Parathyroid adenoma (tissue), 2 donors: ENCODE measurements around the gene CCDC28A.

Source experiments
- H2AFZ ChIP-seq: fragments of 300-600 bp; sonication (generic); one replicate; pipeline ENCODE4 v1.7.0; 2017; ENCODE audit warnings: antibody characterized with exemption, mild to moderate bottlenecking
- H3K27ac ChIP-seq: fragments of 300-600 bp; sonication (generic); one replicate; pipeline ENCODE4 v1.7.0; 2017
- H3K27me3 ChIP-seq: fragments of 300-600 bp; sonication (generic); one replicate; pipeline ENCODE4 v1.7.0; 2017; ENCODE audit warnings: low read length; ENCODE audit not compliant: control insufficient read depth, insufficient read depth
- H3K36me3 ChIP-seq: fragments of 300-600 bp; sonication (generic); one replicate; pipeline ENCODE4 v1.7.0; 2017; ENCODE audit warnings: low read length; ENCODE audit not compliant: control insufficient read depth, insufficient read depth
- H3K4me1 ChIP-seq: fragments of 300-600 bp; sonication (generic); one replicate; pipeline ENCODE4 v1.7.0; 2017; ENCODE audit warnings: control low read depth
- H3K4me2 ChIP-seq: fragments of 300-600 bp; sonication (generic); one replicate; pipeline ENCODE4 v1.7.0; 2017; ENCODE audit warnings: low read length
- H3K4me3 ChIP-seq: fragments of 300-600 bp; sonication (generic); one replicate; pipeline ENCODE4 v1.7.0; 2017; ENCODE audit warnings: low read depth, low read length
- H3K79me2 ChIP-seq: fragments of 300-600 bp; sonication (generic); one replicate; pipeline ENCODE4 v1.7.0; 2017; ENCODE audit warnings: control low read depth
- H3K9ac ChIP-seq: fragments of 300-600 bp; sonication (generic); one replicate; pipeline ENCODE4 v1.7.0; 2017; ENCODE audit warnings: mild to moderate bottlenecking
- H3K9me3 ChIP-seq: fragments of 300-600 bp; sonication (generic); one replicate; pipeline ENCODE4 v1.7.0; 2017; ENCODE audit warnings: low read length; ENCODE audit not compliant: control insufficient read depth
- TF ChIP-seq, protein P1 (sequence below): fragments of 300-600 bp; sonication (generic); IDR thresholded peaks from one replicate; pipeline ENCODE4 v1.7.0; 2017; ENCODE audit warnings: antibody characterized with exemption, mild to moderate bottlenecking
- donor health status: primary hyperparathyroidism.

Gene CCDC28A

GRCh38 chr6:138772596-138773176, 883 bp upstream of the CCDC28A start:
- peak overlapping the region; percentile 96 for H3K4me3 ChIP-seq
- TF ChIP-seq, protein P1, sequence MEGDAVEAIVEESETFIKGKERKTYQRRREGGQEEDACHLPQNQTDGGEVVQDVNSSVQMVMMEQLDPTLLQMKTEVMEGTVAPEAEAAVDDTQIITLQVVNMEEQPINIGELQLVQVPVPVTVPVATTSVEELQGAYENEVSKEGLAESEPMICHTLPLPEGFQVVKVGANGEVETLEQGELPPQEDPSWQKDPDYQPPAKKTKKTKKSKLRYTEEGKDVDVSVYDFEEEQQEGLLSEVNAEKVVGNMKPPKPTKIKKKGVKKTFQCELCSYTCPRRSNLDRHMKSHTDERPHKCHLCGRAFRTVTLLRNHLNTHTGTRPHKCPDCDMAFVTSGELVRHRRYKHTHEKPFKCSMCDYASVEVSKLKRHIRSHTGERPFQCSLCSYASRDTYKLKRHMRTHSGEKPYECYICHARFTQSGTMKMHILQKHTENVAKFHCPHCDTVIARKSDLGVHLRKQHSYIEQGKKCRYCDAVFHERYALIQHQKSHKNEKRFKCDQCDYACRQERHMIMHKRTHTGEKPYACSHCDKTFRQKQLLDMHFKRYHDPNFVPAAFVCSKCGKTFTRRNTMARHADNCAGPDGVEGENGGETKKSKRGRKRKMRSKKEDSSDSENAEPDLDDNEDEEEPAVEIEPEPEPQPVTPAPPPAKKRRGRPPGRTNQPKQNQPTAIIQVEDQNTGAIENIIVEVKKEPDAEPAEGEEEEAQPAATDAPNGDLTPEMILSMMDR = no peak
- peaks cover 5% of the 10 kb centered on the region for H3K4me1 ChIP-seq
- H3K27me3 ChIP-seq = no peaks in the 10 kb centered on the region
- H3K27ac ChIP-seq = peak overlapping the region; percentile 98
- no peaks in the 10 kb centered on the region for H3K36me3 ChIP-seq
- no peak overlapping the region for H3K9ac ChIP-seq
- H3K9me3 ChIP-seq = no peaks in the 10 kb centered on the region
- H3K4me2 ChIP-seq = peak overlapping the region; percentile 54
- H2AFZ ChIP-seq = peak overlapping the region; percentile 74
- peaks cover 5% of the 10 kb centered on the region for H3K79me2 ChIP-seq

- Histone ChIP-seq H3K9me3 (no peaks in the 10 kb centered on the region), H3K27me3 (no peaks in the 10 kb centered on the region), H2AFZ (peak overlapping the region; percentile 74), H3K4me1 (peaks cover 5% of the 10 kb centered on the region), H3K4me3 (peak overlapping the region; percentile 96), H3K4me2 (peak overlapping the region; percentile 54), H3K27ac (peak overlapping the region; percentile 5), H3K36me3 (no peaks in the 10 kb centered on the region), H3K79me2 (peaks cover 8% of the 10 kb centered on the region), H3K9ac (no peak overlapping the region)
- TF ChIP-seq, protein P1 = no peak
These were observed 801 bp downstream of the CCDC28A start for GRCh38 chr6:138774370-138774769.

GRCh38 chr6:138776659-138777058, 3.1 kb downstream of the CCDC28A start:
- TF ChIP-seq, protein P1 = no peak
- no peaks in the 10 kb centered on the region for H3K36me3 ChIP-seq
- no peak overlapping the region for H3K4me2 ChIP-seq
- no peak overlapping the region for H3K4me3 ChIP-seq
- H3K9me3 ChIP-seq = no peaks in the 10 kb centered on the region
- peaks cover 5% of the 10 kb centered on the region for H3K4me1 ChIP-seq
- H3K9ac ChIP-seq = no peak overlapping the region
- H3K27me3 ChIP-seq = no peaks in the 10 kb centered on the region
- peaks cover 8% of the 10 kb centered on the region for H3K79me2 ChIP-seq
- H3K27ac ChIP-seq = no peak overlapping the region
- no peak overlapping the region for H2AFZ ChIP-seq

GRCh38 chr6:138778331-138778730, 4.8 kb downstream of the CCDC28A start:
- Histone ChIP-seq H2AFZ (no peak overlapping the region), H3K27ac (no peak overlapping the region), H3K4me1 (peaks cover 9% of the 10 kb centered on the region), H3K27me3 (no peaks in the 10 kb centered on the region), H3K36me3 (no peaks in the 10 kb centered on the region), H3K79me2 (peaks cover 8% of the 10 kb centered on the region), H3K9me3 (no peaks in the 10 kb centered on the region), H3K4me2 (no peak overlapping the region), H3K9ac (no peak overlapping the region), H3K4me3 (no peak overlapping the region)
- TF ChIP-seq, protein P1 = no peak

- Histone ChIP-seq H3K79me2 (peaks cover 2% of the 10 kb centered on the region), H3K4me2 (no peak overlapping the region), H3K9ac (no peak overlapping the region), H2AFZ (no peak overlapping the region), H3K4me3 (no peak overlapping the region), H3K9me3 (no peaks in the 10 kb centered on the region), H3K27me3 (no peaks in the 10 kb centered on the region), H3K36me3 (no peaks in the 10 kb centered on the region), H3K27ac (peak overlapping the region; percentile 40), H3K4me1 (peaks cover 4% of the 10 kb centered on the region)
- TF ChIP-seq, protein P1 = no peak
These were observed 8.7 kb downstream of the CCDC28A start for GRCh38 chr6:138782243-138782642.
